ENCODE data around the gene TNN. TPM values are rescaled to one million over a fixed set of nuclear protein-coding genes. Genes with fewer than 3 reads are reported as not detected.
"Not testable (repeated sequence)": the region's sequence is repeated elsewhere in the genome, so short reads cannot be mapped to it uniquely, and the experiment has no call there.

The TNN gene
- not detected in 2 replicates for total RNA-seq

GRCh38 chr1:175067362-175068106, at the start of gene TNN:
Gene TNN, plus strand, starts transcription at chr1:175067833. Its CDS starts 9,586 bp downstream, at chr1:175077419.
- Mint-ChIP-seq H3K4me3 (no peak within 1 kb of the TSS), H3K4me1 (peaks cover 12% of the 10 kb centered on the region), H3K27me3 (peaks cover 26% of the 10 kb centered on the region), H3K36me3 (ENCODE audit: low read depth) (no peaks in the 10 kb centered on the region), H3K9me3 (no peaks in the 10 kb centered on the region), H3K27ac (no peak within 1 kb of the TSS)
- intact Hi-C loops (cut with micrococcal nuclease): no loop called here
- DNase-seq: no peak

- Mint-ChIP-seq H3K4me3 (no peak overlapping the region), H3K27me3 (no peaks in the 10 kb centered on the region), H3K36me3 (ENCODE audit: low read depth) (peaks cover 37% of the 10 kb centered on the region), H3K27ac (no peak overlapping the region), H3K4me1 (peaks cover 27% of the 10 kb centered on the region), H3K9me3 (peaks cover 6% of the 10 kb centered on the region)
- no peak for DNase-seq
- intact Hi-C loops (cut with micrococcal nuclease): no loop called here
These were observed 48.1 kb upstream of the TNN start for GRCh38 chr1:175019524-175019923.

GRCh38 chr1:175023043-175023921, 44.4 kb upstream of the TNN start, which contains the start of gene MRPS14:
Gene MRPS14, minus strand, starts transcription at chr1:175023425. Its CDS starts 17 bp downstream, at chr1:175023408.
- H3K9me3 Mint-ChIP-seq: peaks cover 14% of the 10 kb centered on the region
- peak within 1 kb of the TSS; percentile 91 for H3K4me3 Mint-ChIP-seq
- H3K4me1 Mint-ChIP-seq: peaks cover 23% of the 10 kb centered on the region
- intact Hi-C loops (cut with micrococcal nuclease): loop anchor here (1.0 to 2.0 kb wide), 3 partner anchors 24 to 166 kb away; partner anchors contain the start of gene CACYBP
- H3K27me3 Mint-ChIP-seq: no peaks in the 10 kb centered on the region
- peak; percentile 99 for DNase-seq
- peak within 1 kb of the TSS; percentile 90 for H3K27ac Mint-ChIP-seq
- H3K36me3 Mint-ChIP-seq (ENCODE audit: low read depth): peaks cover 14% of the 10 kb centered on the region

GRCh38 chr1:175023922-175024242, 43.8 kb upstream of the TNN start:
- H3K27me3 Mint-ChIP-seq: not testable (repeated sequence)
- H3K4me1 Mint-ChIP-seq: peaks cover 23% of the 10 kb centered on the region

GRCh38 chr1:175024773-175025172, 42.9 kb upstream of the TNN start:
- Mint-ChIP-seq H3K4me3 (peak overlapping the region; percentile 27), H3K36me3 (ENCODE audit: low read depth) (peaks cover 12% of the 10 kb centered on the region), H3K9me3 (peaks cover 14% of the 10 kb centered on the region), H3K4me1 (peaks cover 29% of the 10 kb centered on the region), H3K27me3 (no peaks in the 10 kb centered on the region), H3K27ac (peak overlapping the region; percentile 36)
- intact Hi-C loops (cut with micrococcal nuclease): no loop called here
- DNase-seq: peak; percentile 53

More at GRCh38 chr1:175023922-175024242, 43.8 kb upstream of the TNN start:
- H3K27ac Mint-ChIP-seq: peak overlapping the region; percentile 90
- H3K4me3 Mint-ChIP-seq: peak overlapping the region; percentile 91
- DNase-seq: not testable (repeated sequence)
- intact Hi-C loops (cut with micrococcal nuclease): loop anchor here (1.0 to 2.0 kb wide), 3 partner anchors 25 to 165 kb away; partner anchors contain the start of gene CACYBP
- H3K36me3 Mint-ChIP-seq (ENCODE audit: low read depth): peaks cover 11% of the 10 kb centered on the region
- peaks cover 14% of the 10 kb centered on the region for H3K9me3 Mint-ChIP-seq

GRCh38 chr1:175033953-175034352, 33.7 kb upstream of the TNN start:
- peaks cover 10% of the 10 kb centered on the region for H3K4me1 Mint-ChIP-seq
- H3K4me3 Mint-ChIP-seq: no peak overlapping the region
- peaks cover 18% of the 10 kb centered on the region for H3K27me3 Mint-ChIP-seq
- no peak overlapping the region for H3K27ac Mint-ChIP-seq
- peaks cover 2% of the 10 kb centered on the region for H3K36me3 Mint-ChIP-seq (ENCODE audit: low read depth)
- no peaks in the 10 kb centered on the region for H3K9me3 Mint-ChIP-seq
- DNase-seq: peak; percentile 42
- intact Hi-C loops (cut with micrococcal nuclease): loop anchor here (5.0 kb wide), 1 partner anchor 38 kb away; no protein-coding TSS in a partner anchor

GRCh38 chr1:175034775-175035174, 32.9 kb upstream of the TNN start:
- H3K27ac Mint-ChIP-seq: no peak overlapping the region

GRCh38 chr1:175035865-175036264, 31.8 kb upstream of the TNN start:
- Mint-ChIP-seq H3K36me3 (ENCODE audit: low read depth) (no peaks in the 10 kb centered on the region), H3K4me3 (no peak overlapping the region), H3K27ac (no peak overlapping the region), H3K9me3 (no peaks in the 10 kb centered on the region), H3K27me3 (peaks cover 24% of the 10 kb centered on the region), H3K4me1 (peaks cover 2% of the 10 kb centered on the region)
- intact Hi-C loops (cut with micrococcal nuclease): no loop called here
- no peak for DNase-seq

More at GRCh38 chr1:175034775-175035174, 32.9 kb upstream of the TNN start:
- no peak overlapping the region for H3K4me3 Mint-ChIP-seq
- DNase-seq: no peak
- intact Hi-C loops (cut with micrococcal nuclease): loop anchor here (5.0 kb wide), 1 partner anchor 38 kb away; no protein-coding TSS in a partner anchor
- H3K9me3 Mint-ChIP-seq: no peaks in the 10 kb centered on the region
- H3K36me3 Mint-ChIP-seq (ENCODE audit: low read depth): no peaks in the 10 kb centered on the region
- peaks cover 22% of the 10 kb centered on the region for H3K27me3 Mint-ChIP-seq
- peaks cover 4% of the 10 kb centered on the region for H3K4me1 Mint-ChIP-seq

- Mint-ChIP-seq H3K4me1 (peaks cover 2% of the 10 kb centered on the region), H3K27ac (no peak overlapping the region), H3K9me3 (no peaks in the 10 kb centered on the region), H3K27me3 (peaks cover 24% of the 10 kb centered on the region), H3K36me3 (ENCODE audit: low read depth) (no peaks in the 10 kb centered on the region), H3K4me3 (no peak overlapping the region)
- intact Hi-C loops (cut with micrococcal nuclease): no loop called here
- DNase-seq: peak; percentile 46
These were observed 31.2 kb upstream of the TNN start for GRCh38 chr1:175036476-175036875.

GRCh38 chr1:175037416-175037815, 30.2 kb upstream of the TNN start:
- intact Hi-C loops (cut with micrococcal nuclease): no loop called here
- DNase-seq: no peak
- Mint-ChIP-seq H3K27me3 (peaks cover 24% of the 10 kb centered on the region), H3K27ac (no peak overlapping the region), H3K9me3 (no peaks in the 10 kb centered on the region), H3K36me3 (ENCODE audit: low read depth) (no peaks in the 10 kb centered on the region), H3K4me1 (peaks cover 2% of the 10 kb centered on the region), H3K4me3 (no peak overlapping the region)

GRCh38 chr1:175040324-175040879, 27.2 kb upstream of the TNN start:
- intact Hi-C loops (cut with micrococcal nuclease): no loop called here
- no peak for DNase-seq
- no peaks in the 10 kb centered on the region for H3K9me3 Mint-ChIP-seq
- H3K4me3 Mint-ChIP-seq: no peak overlapping the region
- peaks cover 2% of the 10 kb centered on the region for H3K4me1 Mint-ChIP-seq
- peaks cover 23% of the 10 kb centered on the region for H3K27me3 Mint-ChIP-seq
- no peak overlapping the region for H3K27ac Mint-ChIP-seq
- no peaks in the 10 kb centered on the region for H3K36me3 Mint-ChIP-seq (ENCODE audit: low read depth)

- Mint-ChIP-seq H3K9me3 (no peaks in the 10 kb centered on the region), H3K27me3 (peaks cover 24% of the 10 kb centered on the region), H3K4me1 (no peaks in the 10 kb centered on the region), H3K27ac (no peak overlapping the region), H3K36me3 (ENCODE audit: low read depth) (no peaks in the 10 kb centered on the region), H3K4me3 (no peak overlapping the region)
- DNase-seq: no peak
- intact Hi-C loops (cut with micrococcal nuclease): no loop called here
These were observed 25.0 kb upstream of the TNN start for GRCh38 chr1:175042650-175043049.

- Mint-ChIP-seq H3K27ac (no peak overlapping the region), H3K27me3 (peaks cover 28% of the 10 kb centered on the region), H3K4me3 (no peak overlapping the region), H3K9me3 (no peaks in the 10 kb centered on the region), H3K4me1 (no peaks in the 10 kb centered on the region), H3K36me3 (ENCODE audit: low read depth) (no peaks in the 10 kb centered on the region)
- intact Hi-C loops (cut with micrococcal nuclease): no loop called here
- DNase-seq: no peak
These were observed 23.8 kb upstream of the TNN start for GRCh38 chr1:175043824-175044223.

Measured in activated CD4-positive, alpha-beta T cell treated with anti-CD3 and anti-CD28 coated beads, Interleukin-2, amount 10 ng/mL, durations not matched to agents 24 days and 14 days (primary cell).